Hematopoietic multipotent progenitor cell treated with erythropoietin and hydrocortisone succinate and interleukin-3 and kit ligand, for 4 days (in vitro differentiated cells): ENCODE results near the gene VPS29.
A peak's percentile ranks its signal among the peaks of the same experiment; 100 is the strongest.
"Not testable (repeated sequence)": the region's sequence is repeated elsewhere in the genome, so short reads cannot be mapped to it uniquely, and the experiment has no call there.

Experiments
- DNase-seq: peaks from one replicate; pipeline ENCODE4 v3.0.0-alpha.2; 2015

VPS29 gene

DNA sequence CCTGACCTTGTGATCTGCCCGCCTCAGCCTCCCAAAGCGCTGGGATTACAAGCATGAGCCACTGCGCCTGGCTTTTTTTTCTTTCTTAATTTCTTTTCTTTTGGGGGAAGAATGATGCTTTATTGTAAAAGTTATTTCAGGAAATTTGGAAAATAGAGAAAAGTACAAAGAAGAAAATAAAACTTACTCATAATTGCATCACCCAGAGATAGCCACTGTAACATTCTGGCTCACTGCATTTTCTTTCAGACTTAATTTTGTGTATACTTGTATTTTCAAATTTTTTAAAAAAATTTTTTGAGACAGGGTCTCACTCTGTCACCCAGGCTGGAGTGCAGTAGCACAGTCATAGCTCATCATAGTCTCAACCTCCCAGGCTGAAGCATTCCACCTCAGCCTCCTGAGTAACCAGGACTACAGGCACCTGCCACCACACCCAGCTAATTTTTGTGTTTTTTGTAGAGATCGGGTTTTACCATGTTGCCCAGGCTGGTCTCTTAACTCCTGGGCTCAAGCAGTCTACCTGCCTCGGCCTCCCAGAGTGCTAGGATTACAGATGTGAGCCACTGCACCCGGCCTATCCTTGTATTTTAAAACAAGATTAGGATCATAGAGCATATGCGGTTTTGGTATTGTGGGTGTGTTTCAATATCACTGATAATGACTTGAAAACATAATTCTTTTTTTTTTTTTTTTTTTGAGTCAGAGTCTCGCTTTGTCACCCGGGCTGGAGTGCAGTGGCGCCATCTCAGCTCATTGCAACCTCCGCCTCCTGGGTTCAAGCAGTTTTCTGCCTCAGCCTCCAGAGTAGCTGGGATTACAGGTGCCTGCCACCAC lies 19.2 kb upstream of the VPS29 start:
- DNase-seq = not testable (repeated sequence)

DNA sequence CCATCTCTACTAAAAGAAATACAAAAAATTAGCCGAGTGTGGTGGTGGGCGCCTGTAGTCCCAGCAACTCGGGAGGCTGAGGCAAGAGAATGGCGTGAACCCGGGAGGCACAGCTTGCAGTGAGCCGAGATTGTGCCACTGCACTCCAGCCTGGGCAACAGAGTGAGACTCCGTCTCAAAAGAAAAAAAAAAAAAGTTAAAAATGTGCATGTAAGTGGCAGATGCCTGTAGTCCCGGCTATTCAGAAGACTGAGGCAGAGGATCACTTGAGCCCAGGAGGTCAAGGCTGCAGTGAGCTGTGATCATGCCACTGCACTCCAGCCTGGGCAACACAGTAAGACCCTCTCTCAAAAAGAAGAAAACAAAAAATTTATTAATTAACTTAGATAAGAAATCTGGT lies 16.1 kb upstream of the VPS29 start:
- DNase-seq = not testable (repeated sequence)

DNA sequence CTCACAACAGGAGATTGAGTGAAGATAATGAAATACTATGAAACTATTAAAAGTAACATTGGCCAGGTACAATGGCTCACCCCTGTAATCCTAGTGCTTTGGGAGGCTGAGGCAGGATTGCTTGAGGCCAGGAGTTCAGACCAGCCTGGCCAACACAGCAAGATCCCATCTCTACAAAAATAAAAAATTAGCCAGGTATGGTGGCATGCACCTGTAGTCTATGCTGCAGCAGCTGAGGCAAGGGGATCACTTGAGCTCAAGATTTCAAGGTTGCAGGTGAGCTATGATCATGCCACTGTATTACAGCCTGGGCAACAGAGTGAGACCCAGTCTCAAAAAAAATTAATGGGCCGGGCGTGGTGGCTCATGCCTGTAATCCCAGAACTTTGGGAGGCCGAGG lies 15.1 kb upstream of the VPS29 start:
- no peak for DNase-seq

DNA sequence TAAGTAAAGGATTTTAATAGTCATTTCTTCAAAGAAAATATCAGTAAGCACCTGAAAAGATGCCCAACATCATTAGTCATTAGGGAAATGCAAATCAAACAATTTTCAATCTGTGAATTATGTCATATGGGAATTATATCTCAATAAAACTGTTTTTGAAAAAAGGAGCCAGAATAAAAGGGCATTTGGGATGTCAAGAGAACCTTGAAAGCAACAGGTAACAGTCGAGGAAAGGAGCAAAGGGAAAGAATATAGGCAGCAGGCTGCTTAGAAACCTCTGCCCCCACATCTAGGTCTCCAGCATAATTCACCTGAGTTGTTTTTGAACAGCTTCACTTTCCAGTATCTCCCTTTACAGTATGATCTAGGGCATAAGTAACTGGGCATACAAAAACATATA lies 12.5 kb upstream of the VPS29 start:
- DNase-seq = no peak

DNA sequence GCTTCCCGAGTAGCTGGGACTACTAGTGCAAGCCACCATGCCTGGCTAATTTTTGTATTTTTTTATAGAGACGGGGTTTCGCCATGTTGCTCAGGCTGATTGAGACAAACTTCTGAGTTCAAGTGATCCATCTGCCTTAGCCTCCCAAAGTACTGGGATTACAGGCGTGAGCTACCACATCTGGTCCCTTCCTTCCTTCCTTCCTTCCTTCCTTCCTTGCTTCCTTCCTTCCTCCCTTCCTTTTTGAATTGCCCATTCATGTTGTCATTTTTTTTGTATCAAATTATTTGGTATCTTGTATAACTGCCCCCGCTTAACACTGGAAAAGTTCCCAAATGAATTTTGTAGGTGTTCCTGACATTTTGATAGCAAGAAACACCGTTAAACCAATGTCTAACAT lies 11.9 kb upstream of the VPS29 start:
- no peak for DNase-seq

DNA sequence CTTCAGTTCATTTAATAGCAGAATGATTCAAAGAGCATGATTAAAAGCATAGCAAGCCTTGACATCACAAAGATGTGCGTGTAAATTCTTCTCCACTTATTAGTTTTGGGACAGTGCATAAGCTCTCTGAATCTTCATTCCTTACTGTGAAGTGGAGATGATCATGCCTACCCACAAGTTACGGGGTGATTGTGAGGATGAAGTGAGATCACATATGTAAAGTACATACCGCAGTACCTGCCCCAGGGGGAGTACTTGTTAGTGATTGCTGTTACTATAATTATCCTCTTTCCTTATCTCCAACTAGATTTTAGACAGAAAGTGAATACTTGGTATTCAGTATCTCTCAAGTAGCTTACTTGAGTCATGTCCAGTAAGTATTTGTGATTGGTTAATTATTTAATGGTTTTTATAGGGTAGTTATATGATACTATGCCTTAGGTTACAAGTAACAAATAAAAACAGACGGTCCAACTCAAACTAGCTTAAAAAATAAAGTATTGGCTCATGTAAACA lies 6.2 kb upstream of the VPS29 start:
- no peak for DNase-seq

DNA sequence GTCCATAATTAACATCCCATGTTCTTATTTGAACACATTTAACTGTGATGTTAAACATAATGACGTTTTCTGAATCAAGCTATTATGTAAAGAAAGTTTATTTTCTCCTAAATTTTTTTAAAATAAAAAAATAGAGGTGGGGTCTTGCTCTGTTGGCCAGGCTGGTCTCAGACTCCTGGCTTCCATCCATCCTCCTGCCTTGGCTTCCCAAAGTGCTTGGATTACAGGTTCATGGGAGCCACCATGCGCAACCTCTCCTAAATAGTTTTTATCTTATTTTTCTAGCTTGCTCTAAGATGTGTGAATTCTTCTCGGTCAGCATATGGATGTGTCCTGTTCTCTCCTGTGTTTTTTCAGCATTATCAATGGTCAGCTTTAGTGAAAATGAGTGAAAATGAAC lies 3.4 kb upstream of the VPS29 start:
- DNase-seq = no peak

DNA sequence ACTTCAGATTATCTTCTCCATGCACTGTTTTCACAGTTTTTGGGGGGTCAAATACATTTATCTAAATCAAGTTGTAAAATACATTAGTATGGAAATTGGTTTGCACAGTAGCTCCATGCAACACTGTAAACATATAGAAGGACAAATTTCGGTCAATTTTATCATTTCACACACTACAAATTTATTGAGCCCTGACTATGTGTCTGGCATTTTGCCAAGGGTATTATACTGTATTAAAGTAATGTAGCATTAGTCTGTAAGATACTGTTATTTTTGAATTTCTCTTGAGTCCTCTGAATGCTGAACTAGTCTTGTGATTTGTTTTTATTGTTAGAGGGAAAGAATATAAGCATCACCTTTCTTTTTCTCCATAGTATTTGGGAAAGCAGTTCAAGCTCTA lies 1.5 kb upstream of the VPS29 start:
- DNase-seq = peak; percentile 15

DNA sequence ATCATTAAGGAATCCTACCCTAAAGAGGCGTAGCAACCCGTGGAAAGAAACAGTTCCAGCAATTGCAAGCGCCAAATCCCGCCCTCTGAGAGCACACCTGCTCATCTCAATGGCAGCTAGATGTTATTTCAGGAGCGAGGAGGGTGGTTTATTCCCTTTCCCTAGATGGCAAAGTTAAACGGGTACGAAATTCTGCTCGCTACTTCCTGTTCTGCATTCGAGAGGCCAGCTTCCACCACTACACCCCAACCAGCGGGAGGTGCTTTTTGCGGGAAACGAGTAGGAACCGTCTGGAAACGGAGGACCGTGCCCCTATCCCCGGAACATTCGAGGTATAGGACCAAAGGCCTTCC lies 536 bp downstream of the VPS29 start:
- DNase-seq = peak; percentile 85

DNA sequence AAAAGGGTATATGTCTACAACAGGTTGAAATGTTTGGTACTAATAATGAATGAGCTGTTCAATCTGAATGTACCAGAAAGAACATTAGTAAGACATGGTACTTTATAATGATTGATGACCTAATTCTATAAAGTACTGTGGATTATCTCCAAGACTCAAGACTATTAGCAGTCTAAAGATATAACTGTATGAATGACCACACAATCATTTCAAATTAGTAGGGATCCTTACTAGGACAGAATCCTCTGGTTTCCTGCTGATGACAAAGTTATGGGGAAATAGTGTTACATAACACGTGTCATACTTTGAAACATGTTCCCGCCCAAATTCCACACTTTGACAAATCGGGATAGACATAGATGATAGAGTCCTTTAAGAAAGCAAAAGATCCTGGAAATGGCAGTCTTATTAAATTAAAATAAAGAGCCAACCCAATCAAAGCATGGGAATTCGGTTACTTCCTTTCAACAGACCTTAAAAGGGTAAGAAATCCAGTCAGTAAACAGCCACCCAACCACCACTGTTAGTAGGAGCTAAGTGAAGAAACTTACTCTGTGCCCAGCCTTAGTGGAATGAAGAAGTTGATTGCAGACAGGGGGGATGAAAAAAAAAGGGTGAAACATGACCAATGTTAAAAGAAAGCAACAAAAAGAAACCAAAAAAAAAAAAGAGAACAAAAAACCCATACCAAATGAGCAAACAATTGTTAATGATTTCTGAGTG lies 2.8 kb downstream of the VPS29 start:
- DNase-seq = peak; percentile 63

DNA sequence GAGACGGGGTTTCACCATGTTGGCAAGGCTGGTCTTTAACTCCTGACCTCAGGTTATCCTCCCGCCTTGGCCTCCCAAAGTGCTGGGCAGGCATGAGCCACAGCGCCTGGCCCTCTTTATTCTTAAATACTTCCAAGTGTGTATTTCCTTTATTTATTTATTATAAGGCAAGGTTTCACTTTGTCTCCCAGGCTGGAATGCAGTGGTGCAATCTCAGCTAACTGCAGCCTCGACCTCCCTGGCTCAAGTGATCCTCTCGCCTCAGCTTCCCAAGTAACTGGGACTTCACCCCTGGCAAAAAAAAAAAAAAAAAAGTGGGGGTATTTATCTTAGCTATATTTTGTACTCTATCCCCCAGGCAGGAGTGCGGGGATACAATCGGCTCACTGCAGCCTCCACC lies 26.5 kb downstream of the VPS29 start:
- no peak for DNase-seq

DNA sequence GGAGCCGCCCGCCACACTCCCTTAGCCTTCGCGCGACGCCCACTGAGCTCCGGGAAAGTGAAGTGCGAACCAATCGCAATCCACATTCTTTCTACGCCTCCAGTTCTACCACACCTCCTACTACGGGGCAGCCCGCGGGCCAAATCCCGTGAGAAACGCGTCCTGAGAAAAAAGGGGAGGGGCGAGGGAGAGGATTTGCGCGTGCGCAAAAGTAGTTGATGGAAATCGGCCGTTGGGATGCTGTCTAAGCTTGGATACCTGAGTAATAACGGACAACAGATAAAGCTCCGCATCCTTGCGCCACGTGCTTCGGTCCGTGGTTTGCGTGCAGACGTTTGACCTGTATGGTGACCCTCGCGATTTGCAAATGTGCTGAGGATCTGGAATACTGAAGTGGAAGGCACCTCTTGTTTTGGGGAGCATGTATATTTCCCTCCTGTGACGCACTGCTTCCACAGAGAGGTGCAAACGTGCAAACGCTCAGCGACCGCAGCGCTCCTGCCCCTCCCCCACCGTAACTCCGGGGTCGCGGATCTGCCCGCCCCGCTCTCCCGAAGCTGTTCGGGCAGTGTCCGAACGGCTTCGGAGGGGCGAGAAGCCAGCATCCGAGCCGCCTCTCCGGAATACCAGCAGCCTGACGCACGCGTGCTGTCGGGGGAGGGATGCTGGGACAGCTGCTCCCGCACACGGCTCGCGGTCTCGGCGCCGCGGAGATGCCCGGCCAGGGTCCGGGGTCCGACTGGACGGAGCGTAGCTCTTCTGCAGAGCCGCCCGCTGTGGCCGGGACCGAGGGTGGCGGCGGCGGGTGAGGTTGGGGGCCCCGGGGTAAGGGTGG lies 33.5 kb downstream of the VPS29 start, which contains the start of the genes FAM216A and GPN3:
FAM216A (plus strand) TSS at position 632 of the 835 bp plus-strand sequence; CDS start at position 663, 31 bp downstream.
GPN3 (minus strand) TSS at position 44 of the 835 bp plus-strand sequence. CDS start 54 bp downstream, outside the sequence.
- peak; percentile 99 for DNase-seq

DNA sequence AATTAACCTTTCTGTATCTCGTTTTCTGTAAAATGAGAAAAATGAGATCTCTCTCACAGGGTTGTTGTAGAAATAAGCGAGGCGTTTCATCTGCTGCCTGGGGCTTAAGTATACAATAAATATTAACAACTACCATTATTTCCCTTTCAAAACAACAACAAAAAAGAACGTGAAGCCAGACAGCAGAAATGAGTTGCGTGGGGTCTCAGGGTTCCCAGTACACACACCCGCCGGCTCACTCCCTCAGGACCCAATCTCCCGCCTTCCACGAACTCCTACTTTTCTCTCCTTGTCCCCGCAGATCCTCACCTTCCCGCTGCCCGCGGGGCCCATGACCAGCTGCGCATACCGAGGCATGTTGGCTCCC lies 34.1 kb downstream of the VPS29 start:
- no peak for DNase-seq

DNA sequence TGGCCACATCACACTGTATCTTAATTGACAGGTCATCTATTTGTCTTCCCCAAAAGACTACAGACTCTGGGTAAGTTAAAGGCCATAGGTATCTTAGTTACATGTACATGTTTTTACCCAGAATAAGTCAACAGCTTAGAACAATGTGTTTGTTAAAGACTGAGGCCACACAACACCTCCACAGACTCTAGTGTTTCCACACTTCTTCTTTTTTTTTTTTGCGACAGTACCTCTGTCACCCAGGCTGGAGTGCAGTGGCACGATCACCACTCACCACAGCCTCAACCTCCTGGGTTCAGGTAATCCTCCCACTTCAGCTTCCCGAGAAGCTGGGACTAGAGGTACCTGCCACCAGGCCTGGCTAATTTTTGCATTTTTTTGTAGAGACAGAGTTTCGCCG lies 35.1 kb downstream of the VPS29 start:
- no peak for DNase-seq

DNA sequence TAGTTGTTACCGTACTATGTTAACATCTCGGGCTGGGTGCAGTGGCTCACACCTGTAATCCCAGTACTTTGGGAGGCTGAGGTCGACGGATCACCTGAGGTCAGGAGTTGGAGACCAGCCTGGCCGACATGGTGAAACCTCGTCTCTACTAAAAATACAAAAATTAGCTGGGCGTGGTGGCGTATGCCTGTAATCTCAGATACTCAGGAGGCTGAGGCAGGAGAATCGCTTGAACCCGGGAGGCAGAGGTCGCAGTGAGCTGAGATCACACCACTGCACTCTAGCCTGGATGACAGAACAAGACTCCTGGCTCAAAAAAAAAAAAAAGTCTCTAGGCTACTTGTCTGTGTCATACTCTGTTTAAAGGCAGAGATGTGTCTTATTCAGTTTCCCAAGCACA lies 36.1 kb downstream of the VPS29 start:
- not testable (repeated sequence) for DNase-seq

DNA sequence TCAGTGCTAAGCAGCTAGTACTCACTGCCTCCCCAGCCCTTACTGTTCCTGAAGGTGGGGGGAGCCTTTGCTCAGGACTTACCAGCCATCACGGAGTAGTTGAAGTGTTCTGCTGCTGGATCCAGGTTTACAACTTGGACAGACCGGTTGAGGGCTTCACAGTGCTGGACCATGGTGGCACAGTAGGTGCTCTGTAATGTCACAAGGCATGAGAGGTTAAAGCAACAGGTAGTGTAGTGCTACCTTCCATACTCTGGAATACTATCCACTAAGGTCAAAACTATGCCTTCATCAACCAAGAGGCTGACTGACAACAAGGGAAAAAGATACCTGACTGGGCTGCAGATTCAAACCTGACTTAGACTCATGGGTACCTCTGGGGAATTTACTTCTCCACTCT lies 36.9 kb downstream of the VPS29 start:
- DNase-seq = no peak

DNA sequence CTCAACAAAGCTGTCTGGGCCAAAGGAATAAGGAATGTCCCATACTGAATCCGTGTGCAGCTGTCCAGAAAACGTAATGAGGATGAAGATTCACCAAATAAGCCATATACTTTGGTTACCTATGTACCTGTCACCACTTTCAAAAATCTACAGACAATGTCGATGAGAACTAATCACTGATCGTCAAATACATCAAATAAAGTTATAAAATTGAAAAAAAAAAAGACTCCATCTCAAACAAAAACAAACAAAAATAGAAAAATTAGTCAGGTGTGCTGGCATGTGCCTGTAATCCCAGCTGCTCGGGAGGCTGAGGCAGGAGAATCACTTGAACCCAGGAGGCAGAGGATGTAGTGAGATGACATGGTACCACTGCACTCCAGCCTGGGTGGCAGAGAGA lies 40.7 kb downstream of the VPS29 start:
- DNase-seq = not testable (repeated sequence)

DNA sequence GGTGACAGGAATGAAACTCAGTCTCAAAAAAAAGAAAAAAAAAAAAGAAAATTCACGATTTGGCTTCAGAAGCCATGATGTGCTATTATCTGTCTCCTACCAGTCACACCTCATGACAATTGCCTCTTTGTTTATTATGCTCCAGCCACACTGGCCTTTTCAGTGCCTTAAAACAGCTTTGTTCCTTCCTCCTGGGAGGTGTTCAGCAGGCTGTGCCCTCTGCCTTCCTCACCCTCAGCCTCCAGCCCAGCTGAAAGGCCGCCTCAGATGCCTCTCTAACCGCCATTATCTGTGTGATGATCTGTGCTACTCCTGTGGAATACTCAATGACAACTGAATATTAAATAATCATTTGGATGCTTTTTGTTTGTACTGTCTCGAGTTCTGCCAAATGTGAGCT lies 43.2 kb downstream of the VPS29 start:
- DNase-seq = no peak

DNA sequence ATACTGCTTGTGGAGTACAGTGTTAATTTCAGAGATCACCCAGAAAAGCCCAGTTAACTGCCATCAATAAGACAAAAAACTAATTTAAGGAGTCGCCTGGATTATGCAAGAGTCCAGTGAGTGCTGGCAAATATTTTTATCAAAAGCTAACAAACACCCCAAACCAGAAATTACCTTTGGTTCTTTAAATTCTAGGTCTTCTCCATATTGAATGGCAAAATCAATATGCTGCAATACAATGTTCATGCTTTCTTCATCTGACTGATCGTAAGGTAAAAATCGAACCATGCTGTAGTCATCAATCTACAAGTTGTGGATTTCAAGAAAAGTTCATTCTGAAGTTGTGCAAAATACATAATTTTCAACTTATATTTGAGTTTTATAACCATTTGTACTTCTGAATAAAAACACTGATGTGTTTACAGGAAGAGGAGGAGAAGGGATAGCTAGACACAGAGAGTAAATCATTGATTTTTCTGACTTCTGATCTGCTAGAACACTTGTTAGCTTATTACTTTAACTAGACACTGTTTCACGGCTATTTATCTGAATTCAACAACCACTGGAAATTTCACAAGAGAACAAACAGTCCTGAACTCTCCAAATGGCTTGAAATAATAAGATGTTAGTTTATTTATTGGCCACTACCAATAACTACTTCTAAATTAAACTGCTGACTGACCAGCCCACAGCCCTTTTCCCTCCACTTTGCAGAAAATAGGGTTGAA lies 48.2 kb downstream of the VPS29 start:
- DNase-seq = no peak

DNA sequence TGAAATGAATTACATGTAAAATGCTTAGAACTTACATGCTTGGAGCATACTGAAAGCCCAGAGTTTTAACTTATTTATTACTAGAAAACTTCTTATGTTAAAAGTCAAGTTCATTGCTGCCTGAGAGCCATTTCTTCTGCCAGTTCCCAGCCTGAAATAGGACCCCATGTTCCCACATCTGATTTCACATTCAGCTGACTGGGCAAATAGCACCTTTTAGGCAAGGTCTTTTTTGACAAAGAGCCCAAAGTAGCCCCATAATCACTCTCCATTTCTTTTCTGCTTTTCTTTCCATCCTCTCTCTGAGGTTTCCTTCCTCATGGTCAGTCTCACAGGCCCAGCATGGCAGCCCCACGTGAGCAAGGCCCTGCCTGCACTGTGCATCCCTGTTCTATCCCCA lies 50.6 kb downstream of the VPS29 start:
- no peak for DNase-seq

DNA sequence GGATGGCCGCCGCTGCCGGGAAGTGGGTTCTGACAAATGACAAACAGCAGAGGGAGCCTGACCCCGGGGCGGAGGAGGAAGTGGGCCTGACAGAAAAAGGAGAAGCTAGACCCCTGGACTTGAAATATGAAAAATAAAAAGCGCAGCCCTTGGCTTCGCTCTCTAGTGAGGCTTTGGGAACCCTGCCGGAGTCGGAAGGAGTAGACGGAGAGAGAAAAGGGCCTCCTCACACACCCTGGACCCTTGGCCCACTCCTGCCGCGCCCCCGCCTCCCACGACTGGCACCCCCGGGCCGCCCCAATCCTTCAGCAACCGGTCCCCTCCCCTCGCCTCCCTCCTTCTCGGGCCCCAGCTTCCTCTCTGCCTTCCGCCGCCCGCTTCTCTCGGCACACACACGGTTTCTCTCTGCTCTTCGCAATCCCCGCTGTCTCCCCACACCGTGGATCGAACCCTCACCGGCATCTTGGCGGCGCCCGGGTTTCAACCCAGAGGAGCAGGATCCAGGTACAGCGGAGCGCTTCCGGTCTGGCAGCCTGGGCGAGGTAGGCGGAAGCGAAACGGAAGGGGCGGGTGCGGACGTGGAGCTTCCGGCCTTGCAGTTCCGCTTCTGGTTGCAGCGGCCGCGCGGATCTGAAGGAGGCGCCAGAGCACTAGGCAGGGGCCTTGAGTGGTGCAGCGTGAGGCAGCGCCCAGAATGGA lies 52.0 kb downstream of the VPS29 start, which contains the start of gene ARPC3:
ARPC3 (minus strand) TSS at position 539 of the 699 bp plus-strand sequence; CDS start at position 462, 77 bp downstream.
- peak; percentile 99 for DNase-seq

DNA sequence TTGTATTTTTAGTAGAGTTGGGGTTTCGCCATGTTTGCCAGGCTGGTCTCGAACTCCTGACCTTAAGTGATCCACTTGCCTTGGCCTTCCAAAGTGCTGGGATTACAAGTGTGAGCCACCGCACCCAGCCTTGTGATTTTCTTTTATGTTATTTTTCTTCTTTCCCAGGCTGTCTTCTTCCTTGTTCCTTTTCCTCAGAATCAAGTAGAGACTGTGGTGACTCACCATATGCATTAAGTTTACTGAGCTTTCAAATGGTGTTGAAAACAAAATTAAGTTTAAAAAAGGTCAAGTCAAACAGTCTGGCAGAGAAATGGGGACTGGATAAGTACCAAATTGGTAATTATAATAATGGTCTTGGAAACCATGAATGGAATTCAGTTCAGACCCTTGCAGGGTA lies 57.5 kb downstream of the VPS29 start:
- DNase-seq = no peak
